Measurements from ENCODE around the gene PMP22. TPM values are rescaled to one million over a fixed set of nuclear protein-coding genes. Genes with fewer than 3 reads are reported as not detected.

Gene PMP22
- total and polyA plus RNA-seq, 2 donors (not counting 3 experiments of a cell fraction or from before 2014, with no cell fraction given) = 67.2 to 103 TPM

GRCh38 chr17:15181333-15181732, 83.8 kb downstream of the PMP22 start:
- Histone ChIP-seq H3K27ac (ENCODE audit: insufficient read depth, low read depth, low read length) (no peak overlapping the region), H3K79me2 (ENCODE audit: control insufficient read depth, insufficient read depth, low read length) (no peaks in the 10 kb centered on the region), H3K9me3 (replicated peaks; ENCODE audit: control insufficient read depth, insufficient read depth, low read length) (no peaks in the 10 kb centered on the region), H2AFZ (ENCODE audit: low read depth, low read length) (no peak overlapping the region), H3K27me3 (ENCODE audit: control insufficient read depth in 2 of 2, insufficient read depth in 2 of 2, low read length in 2 of 2) (no peaks in the 10 kb centered on the region), H3K36me3 (ENCODE audit: control insufficient read depth in 2 of 2, extremely low read depth in 1 of 2, insufficient read depth in 2 of 2, low read length in 2 of 2) (no peaks in the 10 kb centered on the region), H3K4me1 (ENCODE audit: control insufficient read depth, extremely low read depth, insufficient read depth, low read length) (no peaks in the 10 kb centered on the region), H4K20me1 (replicated peaks; ENCODE audit: control insufficient read depth, extremely low read depth, insufficient read depth, low read length) (no peaks in the 10 kb centered on the region), H3K4me3 (replicated peaks in 1 of 3; ENCODE audit: insufficient read depth in 1 of 3, low read depth in 1 of 3, low read length in 3 of 3) (no peak overlapping the region), H3K9me1 (replicated peaks; ENCODE audit: control insufficient read depth, extremely low read depth, insufficient read depth, low read length) (no peaks in the 10 kb centered on the region), H3K9ac (replicated peaks; ENCODE audit: extremely low read depth, insufficient read depth, low read length) (no peak overlapping the region), H3K4me2 (ENCODE audit: insufficient read depth, low read length) (no peak overlapping the region)
- TF ChIP-seq CTCF (IDR thresholded peaks at IDR 0.05; ENCODE audit: extremely low read depth in 1 of 2, insufficient read depth in 1 of 2, low read depth in 1 of 2, low read length in 2 of 2) (no peak), POLR2AphosphoS5 (IDR thresholded peaks at IDR 0.05; ENCODE audit: insufficient read depth, low read depth, low read length) (no peak)
- BruUV-seq (replicated peaks) = no TSS peak
- no peak for DNase-seq (ENCODE audit: low read depth, low spot score)
- FAIRE-seq = no peak
- CTCF ChIA-PET = interaction anchor here (1.4 kb wide), 1 partner anchor 10 kb away, joined by 5 read pairs; no protein-coding TSS in a partner anchor
- intact Hi-C loops (cut with micrococcal nuclease) (no loop called here), dilution Hi-C loops (cut with MboI; ENCODE audit: extremely low pct_ligation_motif_present, low sequenced_read_pairs) (no loop called here)
- POLR2A ChIA-PET = no interaction called here

DNA sequence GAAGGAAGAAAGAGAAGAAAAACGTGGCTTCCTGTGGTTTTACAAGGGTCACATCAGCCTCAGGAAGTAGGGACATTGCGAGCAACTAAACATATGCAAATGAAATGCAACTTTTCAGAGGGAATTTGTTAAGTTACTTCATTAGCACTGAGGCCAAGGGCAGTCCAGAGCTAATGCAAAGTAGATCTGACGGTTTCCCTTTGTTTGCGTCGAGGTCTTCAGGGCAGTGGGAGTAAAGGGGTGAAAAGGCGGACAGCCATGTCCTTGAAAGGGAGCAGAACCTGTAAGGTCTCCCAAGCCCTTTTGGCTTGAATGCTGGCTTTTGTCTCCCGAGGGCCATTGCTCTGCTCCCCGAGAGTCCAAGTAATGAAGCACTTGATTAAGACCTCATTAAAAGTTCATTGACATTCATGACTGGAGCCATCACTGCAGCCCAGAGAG, 85.0 kb downstream of the PMP22 start:
- H3K9me1 ChIP-seq (replicated peaks; ENCODE audit: control insufficient read depth, extremely low read depth, insufficient read depth, low read length) = no peaks in the 10 kb centered on the region
- intact Hi-C loops (cut with micrococcal nuclease) = no loop called here
- no peak for TF ChIP-seq POLR2A (IDR thresholded peaks at IDR 0.05; ENCODE audit: low read depth, low read length)
- no peak for TF ChIP-seq EZH2 (IDR thresholded peaks at IDR 0.05; ENCODE audit: borderline replicate concordance, low read depth, low read length, severe bottlenecking)
- TF ChIP-seq JUN (IDR thresholded peaks at IDR 0.05; ENCODE audit: borderline replicate concordance, insufficient read depth, insufficient read length, low read depth) = no peak
- TF ChIP-seq GATA2 (IDR thresholded peaks at IDR 0.05; ENCODE audit: insufficient read depth, insufficient read length, low read depth, low read length) = no peak
- no peak for TF ChIP-seq POLR2AphosphoS5 (IDR thresholded peaks at IDR 0.05; ENCODE audit: insufficient read depth, low read depth, low read length)
- TF ChIP-seq MYC (IDR thresholded peaks at IDR 0.05; ENCODE audit: low read depth, low read length) = no peak
- TF ChIP-seq, protein P1, sequence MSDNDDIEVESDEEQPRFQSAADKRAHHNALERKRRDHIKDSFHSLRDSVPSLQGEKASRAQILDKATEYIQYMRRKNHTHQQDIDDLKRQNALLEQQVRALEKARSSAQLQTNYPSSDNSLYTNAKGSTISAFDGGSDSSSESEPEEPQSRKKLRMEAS (IDR thresholded peaks at IDR 0.05; ENCODE audit: insufficient read depth, insufficient read length) = no peak
- TF ChIP-seq FOS (IDR thresholded peaks at IDR 0.05; ENCODE audit: borderline replicate concordance, insufficient read depth, low read length) = no peak
- TF ChIP-seq CTCF (IDR thresholded peaks at IDR 0.05; ENCODE audit: extremely low read depth in 1 of 2, insufficient read depth in 1 of 2, low read depth in 1 of 2, low read length in 2 of 2) = no peak
- H3K4me2 ChIP-seq (ENCODE audit: insufficient read depth, low read length) = no peak overlapping the region
- DNase-seq (ENCODE audit: low read depth, low spot score) = no peak
- H3K27ac ChIP-seq (ENCODE audit: insufficient read depth, low read depth, low read length) = no peak overlapping the region
- no peaks in the 10 kb centered on the region for H3K4me1 ChIP-seq (ENCODE audit: control insufficient read depth, extremely low read depth, insufficient read depth, low read length)
- H3K36me3 ChIP-seq (ENCODE audit: control insufficient read depth in 2 of 2, extremely low read depth in 1 of 2, insufficient read depth in 2 of 2, low read length in 2 of 2) = no peaks in the 10 kb centered on the region
- H4K20me1 ChIP-seq (replicated peaks; ENCODE audit: control insufficient read depth, extremely low read depth, insufficient read depth, low read length) = no peaks in the 10 kb centered on the region
- ChIA-PET CTCF (interaction anchor here (1.2 kb wide), 1 partner anchor 9 kb away, joined by 4 read pairs; no protein-coding TSS in a partner anchor), POLR2A (interaction anchor here (0.7 kb wide), 1 partner anchor 25 kb away, joined by 4 read pairs; no protein-coding TSS in a partner anchor)
- dilution Hi-C loops (cut with MboI; ENCODE audit: extremely low pct_ligation_motif_present, low sequenced_read_pairs) = no loop called here
- BruUV-seq (replicated peaks) = no TSS peak
- no peaks in the 10 kb centered on the region for H3K9me3 ChIP-seq (replicated peaks; ENCODE audit: control insufficient read depth, insufficient read depth, low read length)
- no peak overlapping the region for H3K9ac ChIP-seq (replicated peaks; ENCODE audit: extremely low read depth, insufficient read depth, low read length)
- H3K27me3 ChIP-seq (ENCODE audit: control insufficient read depth in 2 of 2, insufficient read depth in 2 of 2, low read length in 2 of 2) = no peaks in the 10 kb centered on the region
- H3K4me3 ChIP-seq (replicated peaks in 1 of 3; ENCODE audit: insufficient read depth in 1 of 3, low read depth in 1 of 3, low read length in 3 of 3) = no peak overlapping the region
- no peak for FAIRE-seq
- H3K79me2 ChIP-seq (ENCODE audit: control insufficient read depth, insufficient read depth, low read length) = no peaks in the 10 kb centered on the region
- no peak overlapping the region for H2AFZ ChIP-seq (ENCODE audit: low read depth, low read length)
